Camera-type eye (tissue), 1 donor: ENCODE results near the gene GALR2. TPM values are rescaled to one million over a fixed set of nuclear protein-coding genes. Genes with fewer than 3 reads are reported as not detected.

Experiments
- total RNA-seq: library from RNA; depleted of rRNA; stranded (reverse); fragments of >200 nt; gene quantifications from one replicate; pipeline ENCODE4 v1.2.3, GENCODE V29; 2014

The GALR2 gene, protein sequence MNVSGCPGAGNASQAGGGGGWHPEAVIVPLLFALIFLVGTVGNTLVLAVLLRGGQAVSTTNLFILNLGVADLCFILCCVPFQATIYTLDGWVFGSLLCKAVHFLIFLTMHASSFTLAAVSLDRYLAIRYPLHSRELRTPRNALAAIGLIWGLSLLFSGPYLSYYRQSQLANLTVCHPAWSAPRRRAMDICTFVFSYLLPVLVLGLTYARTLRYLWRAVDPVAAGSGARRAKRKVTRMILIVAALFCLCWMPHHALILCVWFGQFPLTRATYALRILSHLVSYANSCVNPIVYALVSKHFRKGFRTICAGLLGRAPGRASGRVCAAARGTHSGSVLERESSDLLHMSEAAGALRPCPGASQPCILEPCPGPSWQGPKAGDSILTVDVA
- not detected for total RNA-seq

GRCh38 chr17:76074390-76075363, at the start of gene GALR2:
Gene GALR2, plus strand, starts transcription at chr17:76074781. Its CDS starts 103 bp downstream, at chr17:76074884.

GRCh38 chr17:76027159-76027839, 47.3 kb upstream of the GALR2 start, which contains the start of gene EVPL:
Gene EVPL, minus strand, starts transcription at chr17:76027306. Its CDS starts 108 bp downstream, at chr17:76027198.

DNA sequence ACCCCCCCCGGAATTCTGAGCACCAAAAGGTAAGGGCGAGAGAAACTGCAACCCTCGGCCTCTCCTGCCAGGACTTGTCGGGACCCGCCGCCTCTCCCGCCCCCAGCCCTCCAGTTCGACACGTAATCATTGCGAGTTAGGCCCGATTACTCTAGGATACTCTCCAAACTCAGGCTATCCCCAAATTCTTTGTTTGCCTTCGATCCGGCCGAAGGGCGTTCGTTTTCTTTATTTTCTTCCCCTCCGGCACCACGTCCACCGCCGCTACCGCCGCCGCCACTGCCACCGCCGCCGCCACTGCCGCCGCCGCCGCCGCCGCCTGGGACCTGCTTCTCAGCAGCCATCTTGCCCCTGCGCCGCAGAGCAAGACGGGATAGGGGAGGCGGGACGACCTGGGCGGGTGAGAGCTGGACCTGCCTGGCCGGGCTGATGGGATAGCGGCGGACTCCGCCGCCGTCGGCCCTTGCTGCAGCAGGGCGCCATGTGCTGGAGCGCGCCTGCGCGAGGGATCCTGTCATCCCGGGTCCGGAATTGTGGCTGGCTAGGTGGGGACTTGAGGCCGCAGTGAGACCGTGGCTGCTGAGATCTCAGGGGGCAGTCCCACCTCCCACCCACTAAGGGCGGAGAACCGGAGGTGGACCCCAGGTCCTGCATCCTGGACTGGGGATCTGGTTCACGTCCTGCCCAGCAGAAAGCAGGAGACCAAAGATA, 2.3 kb upstream of the GALR2 start, which contains the start of gene SRP68:
TSS of gene SRP68 (minus strand) at position 370 of the 711 bp plus-strand sequence. CDS start at position 344, 26 bp downstream.

DNA sequence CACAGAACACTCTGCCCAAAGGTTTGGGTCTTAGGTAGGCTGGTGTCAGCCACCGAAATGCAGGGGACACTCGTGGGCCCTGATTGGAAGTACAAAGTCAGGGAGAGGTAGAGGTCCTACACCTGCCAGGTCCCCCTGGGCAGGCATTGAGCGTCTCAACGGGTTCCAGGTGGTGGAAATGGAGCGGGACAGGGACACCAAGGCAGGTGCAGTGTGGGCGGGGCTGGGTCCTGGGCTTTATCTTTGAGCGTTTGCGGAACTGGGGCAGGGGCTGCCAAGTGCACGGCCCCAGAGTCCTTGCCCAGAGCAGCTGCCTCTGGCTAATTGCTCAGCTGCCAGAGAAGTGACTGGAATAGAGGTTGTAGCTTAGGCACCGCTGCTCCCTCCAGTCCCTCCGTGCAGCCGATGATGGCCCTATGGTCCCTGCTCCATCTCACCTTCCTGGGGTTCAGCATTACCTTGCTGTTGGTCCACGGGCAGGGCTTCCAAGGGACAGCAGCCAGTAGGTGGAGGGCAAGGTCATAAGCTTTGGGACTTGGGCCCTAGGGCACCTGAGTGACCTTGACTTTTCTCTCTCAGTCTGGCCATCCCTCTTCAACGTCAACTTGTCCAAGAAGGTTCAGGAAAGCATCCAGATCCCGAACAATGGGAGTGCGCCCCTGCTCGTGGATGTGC, 4.4 kb downstream of the GALR2 start, which contains the start of gene ZACN:
TSS of gene ZACN (plus strand) at position 323 of the 675 bp plus-strand sequence. CDS start at position 406, 83 bp downstream.

DNA sequence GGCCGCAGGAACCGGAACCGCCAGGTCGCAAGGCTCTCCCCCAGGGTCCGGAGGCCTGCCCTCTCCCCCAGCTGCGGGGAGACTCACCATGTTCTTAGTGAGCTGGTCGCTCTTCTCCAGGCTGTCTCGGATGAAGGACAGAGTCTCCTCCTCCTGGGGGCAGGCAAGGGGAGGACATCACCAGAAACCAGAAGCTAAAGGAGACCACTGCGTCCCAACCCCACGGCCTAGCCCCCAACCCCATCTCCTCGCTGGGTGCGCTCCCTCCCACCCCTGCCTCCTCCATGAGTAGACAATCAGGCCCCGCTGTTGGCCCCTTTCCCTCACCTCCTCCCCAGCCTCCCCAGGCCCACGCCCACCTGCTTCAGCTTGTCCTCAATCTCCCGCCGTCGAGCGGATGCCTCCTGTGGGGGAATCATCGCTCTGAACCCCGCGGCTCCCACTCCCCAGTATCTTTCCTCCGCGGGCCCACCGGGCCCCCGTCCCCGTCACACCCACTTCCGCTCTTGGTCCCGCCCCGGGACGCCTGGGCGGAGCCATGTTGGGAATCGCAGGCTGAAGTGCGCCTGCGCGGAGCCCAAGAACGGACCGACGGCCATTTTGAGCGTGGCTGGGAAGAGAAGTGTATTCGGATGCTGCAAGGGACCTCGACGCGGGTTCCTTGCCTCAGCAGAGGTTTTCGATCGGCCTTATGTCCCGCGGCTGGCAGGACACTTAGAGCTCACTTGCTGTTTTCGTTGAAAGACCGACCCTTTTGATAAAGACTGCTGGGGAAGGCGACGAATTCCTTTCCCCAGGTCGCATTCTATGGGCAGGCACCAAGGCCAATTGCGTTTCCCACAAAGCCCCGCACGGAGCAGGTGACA, 28.9 kb downstream of the GALR2 start, which contains the start of gene EXOC7:
TSS of gene EXOC7 (minus strand) at position 514 of the 866 bp plus-strand sequence. CDS start at position 419, 95 bp downstream.

Other genes starting within 250 kb of the GALR2 start
- gene UNC13D, start 230.4 kb upstream of the GALR2 start, total RNA-seq = 5.0 TPM
- gene WBP2, start 219.4 kb upstream of the GALR2 start, total RNA-seq = 50.5 TPM
- 14.9 TPM for gene TRIM47, start 196.2 kb upstream of the GALR2 start, total RNA-seq
- 24.4 TPM for gene TRIM65, start 177.8 kb upstream of the GALR2 start, total RNA-seq
- 45.7 TPM for gene MRPL38, start 169.9 kb upstream of the GALR2 start, total RNA-seq
- gene FBF1, start 133.7 kb upstream of the GALR2 start, total RNA-seq = 19.8 TPM
- 75.3 TPM for gene ACOX1, start 95.6 kb upstream of the GALR2 start, total RNA-seq
- gene TEN1, start 95.5 kb upstream of the GALR2 start, total RNA-seq = 22.5 TPM
- 7.5 TPM for gene CDK3, start 73.9 kb upstream of the GALR2 start, total RNA-seq
- 5.5 TPM for gene EVPL, start 47.5 kb upstream of the GALR2 start, total RNA-seq
- gene SRP68, start 2.3 kb upstream of the GALR2 start, total RNA-seq = 57.0 TPM
- not detected for gene ZACN, start 4.4 kb downstream of the GALR2 start, total RNA-seq
- 131 TPM for gene EXOC7, start 29.0 kb downstream of the GALR2 start, total RNA-seq
- gene FOXJ1, start 66.5 kb downstream of the GALR2 start, total RNA-seq = 1.6 TPM
- gene RNF157, start 165.7 kb downstream of the GALR2 start, total RNA-seq = 24.4 TPM
- 6.8 TPM for gene UBALD2, start 190.6 kb downstream of the GALR2 start, total RNA-seq
- gene QRICH2, start 233.5 kb downstream of the GALR2 start, total RNA-seq = 5.1 TPM